Panc1 (cell line): ENCODE results near the gene ITIH5. TPM values are rescaled to one million over a fixed set of nuclear protein-coding genes. Genes with fewer than 3 reads are reported as not detected.
"Not testable (repeated sequence)": the region's sequence is repeated elsewhere in the genome, so short reads cannot be mapped to it uniquely, and the experiment has no call there.

ENCODE experiments used
- ATAC-seq: fragments of 200-7000 bp; cut with Tn5 transposase; 2 replicates; pipeline ENCODE4 v1.9.1; 2020; ENCODE audit warnings: mild to moderate bottlenecking, moderate library complexity
- BruUV-seq: library from RNA; stranded (reverse); fragments of 400-500 nt; replicated peaks from 2 replicates; lab custom pipeline; 2021; lab: Mats Ljungman, UMichigan
- CTCF ChIA-PET: fragments of 300-600 bp; sonication (Branson Sonifier 250); formaldehyde crosslinking; loops from one replicate; lab custom pipeline; 2022; ENCODE audit warnings: antibody characterized with exemption; lab: Charles Lee
- POLR2A ChIA-PET: fragments of 300-600 bp; sonication (Branson Sonifier 250); formaldehyde crosslinking; loops from one replicate; lab custom pipeline; 2022; ENCODE audit warnings: antibody characterized with exemption; lab: Charles Lee
- DNase-seq: peaks from one replicate; pipeline ENCODE4 v3.0.0-alpha.2; 2010; ENCODE audit warnings: low read depth, low spot score
- H3K27ac ChIP-seq: 2 replicates; pipeline ENCODE4 v1.5.1; 2011; ENCODE audit warnings: mild to moderate bottlenecking, low read length, inconsistent platforms
- H3K27me3 ChIP-seq: fragments of 200-500 bp; sonication (Bioruptor generic); 2 replicates; pipeline ENCODE4 v1.6.0; 2014; ENCODE audit warnings: low read length, inconsistent platforms; ENCODE audit not compliant: control insufficient read depth, insufficient read depth
- H3K36me3 ChIP-seq: fragments of 200-500 bp; sonication (Bioruptor generic); 2 replicates; pipeline ENCODE4 v1.5.1; 2014; ENCODE audit warnings: inconsistent platforms, mild to moderate bottlenecking, low read length, moderate library complexity; ENCODE audit not compliant: control insufficient read depth, insufficient read depth
- H3K4me1 ChIP-seq: 2 replicates; pipeline ENCODE4 v1.5.1; 2011; ENCODE audit warnings: inconsistent platforms, mild to moderate bottlenecking, low read length, moderate library complexity; ENCODE audit not compliant: control insufficient read depth, insufficient read depth
- H3K4me3 ChIP-seq, 2 experiments: 2 replicates each; pipeline ENCODE4 v1.5.1; 2011 to 2012; ENCODE audit warnings: low read depth in 2 of 2, low read length in 2 of 2, mild to moderate bottlenecking in 2 of 2, inconsistent platforms in 1 of 2, moderate library complexity in 1 of 2
- H3K9me3 ChIP-seq: fragments of 200-500 bp; sonication (Bioruptor generic); 2 replicates; pipeline ENCODE4 v1.5.1; 2014; ENCODE audit warnings: low read depth, mild to moderate bottlenecking, inconsistent platforms, low read length, moderate library complexity; ENCODE audit not compliant: control insufficient read depth, insufficient read depth
- CTCF ChIP-seq: fragments of 450-650 bp; IDR thresholded peaks from 2 replicates; pipeline ENCODE4 v1.5.1; 2017; ENCODE audit warnings: mild to moderate bottlenecking
- POLR2AphosphoS5 ChIP-seq: IDR thresholded peaks from 2 replicates; pipeline ENCODE4 v1.6.1; 2012; ENCODE audit warnings: mild to moderate bottlenecking, low read depth, low read length, moderate library complexity
- REST ChIP-seq, 2 experiments: IDR thresholded peaks; 2 replicates each; pipeline ENCODE4 v1.6.1; 2011 to 2012; ENCODE audit warnings: low read depth in 2 of 2, control low read depth in 1 of 2, low read length in 1 of 2, mild to moderate bottlenecking in 1 of 2, moderate library complexity in 1 of 2; ENCODE audit not compliant: insufficient read depth in 1 of 2
- SIN3A ChIP-seq: IDR thresholded peaks from 2 replicates; pipeline ENCODE4 v1.6.1; 2012; ENCODE audit warnings: low read depth, mild to moderate bottlenecking, low read length, moderate library complexity, borderline replicate concordance; ENCODE audit not compliant: insufficient read depth
- TCF7L2 ChIP-seq: IDR thresholded peaks from 2 replicates; pipeline ENCODE4 v1.6.1; 2011; ENCODE audit warnings: mild to moderate bottlenecking, low read depth, low read length, inconsistent platforms
- in situ Hi-C: cut with HindIII; loops from 2 replicates; pipeline ENCODE4 v1.10.0; 2016; ENCODE audit warnings: low sequenced_read_pairs, low pct_unique_long_range_greater_than_20kb
- intact Hi-C: fragments of 100-400 bp; cut with micrococcal nuclease; formaldehyde crosslinking; loops from one replicate; pipeline ENCODE4 v1.10.0; 2022; ENCODE audit not compliant: unreplicated experiment
- total RNA-seq: library from RNA; stranded (reverse); gene quantifications from one replicate; pipeline ENCODE4 v1.2.1, GENCODE V29; 2021; ENCODE audit not compliant: unreplicated experiment

Gene ITIH5
- total RNA-seq, 1 experiment from 2014 or later = not detected

DNA sequence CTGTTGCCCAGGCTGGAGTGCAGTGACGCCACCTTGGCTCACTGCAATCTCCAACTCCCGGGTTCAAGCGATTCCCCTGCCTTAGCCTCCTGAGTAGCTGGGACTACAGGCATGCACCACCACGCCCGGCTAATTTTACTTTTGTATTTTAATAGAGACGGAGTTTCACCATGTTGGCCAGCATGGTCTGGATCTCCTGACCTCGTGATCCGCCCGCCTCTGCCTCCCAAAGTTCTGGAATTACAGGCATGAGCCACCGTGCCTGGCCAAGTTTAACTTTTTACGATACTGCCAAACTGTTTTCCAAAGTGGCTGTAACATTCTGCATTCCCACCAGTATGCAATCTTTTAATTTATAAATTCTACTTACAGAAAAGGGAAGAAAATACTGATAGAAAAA is 9.7 kb downstream of the ITIH5 start:
- H3K27ac ChIP-seq, in situ Hi-C loops, POLR2A ChIA-PET, H3K4me1 ChIP-seq, DNase-seq, intact Hi-C loops, ATAC-seq, BruUV-seq, H3K36me3 ChIP-seq, H3K9me3 ChIP-seq, H3K27me3 ChIP-seq, H3K4me3 ChIP-seq, CTCF ChIA-PET: not testable (repeated sequence)

GRCh38 chr10:7651853-7652470 is 14.8 kb downstream of the ITIH5 start:
- in situ Hi-C loops (no loop called here), intact Hi-C loops (no loop called here)
- no peak for DNase-seq
- Histone ChIP-seq H3K27ac (no peak overlapping the region), H3K27me3 (no peaks in the 10 kb centered on the region), H3K36me3 (no peaks in the 10 kb centered on the region), H3K9me3 (no peaks in the 10 kb centered on the region), H3K4me3 (no peak overlapping the region), H3K4me1 (no peaks in the 10 kb centered on the region)
- no TSS peak for BruUV-seq
- CTCF ChIA-PET = no interaction called here
- POLR2A ChIA-PET = no interaction called here
- TF ChIP-seq POLR2AphosphoS5 (no peak), REST (IDR thresholded peaks at IDR 0.05; ENCODE audit: insufficient read depth in 1 of 2, low read depth in 2 of 2, low read length in 1 of 2) (no peak), SIN3A (no peak), CTCF (no peak)
- no peak for ATAC-seq

DNA sequence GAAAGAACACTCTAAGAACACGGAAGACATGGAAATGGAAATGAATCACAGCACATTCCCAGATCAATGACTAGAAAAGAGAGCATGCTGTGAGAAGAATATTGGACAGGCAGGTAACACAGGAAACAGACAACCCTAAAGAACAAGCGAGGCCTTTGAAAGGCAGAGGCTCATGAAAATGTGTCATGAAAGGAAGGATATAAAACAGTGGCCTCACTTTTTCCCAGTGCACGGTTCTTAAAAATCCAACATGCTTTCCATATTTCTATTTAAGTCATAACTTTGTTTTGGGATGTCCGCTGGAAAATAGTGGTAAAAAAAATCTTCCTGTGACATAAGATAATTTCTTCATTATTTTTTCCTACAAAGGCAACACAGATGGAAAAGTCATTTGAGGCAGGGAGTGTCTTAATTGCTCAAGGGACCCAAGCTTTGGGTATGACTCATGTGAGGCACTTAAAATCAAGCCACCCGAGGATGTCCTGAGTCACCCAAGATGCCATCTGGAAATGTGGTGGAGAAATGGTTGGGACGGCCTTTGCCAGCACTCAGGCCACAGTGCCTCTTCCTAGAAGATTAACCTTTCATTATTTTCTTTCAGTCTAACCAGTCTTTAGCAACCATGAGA is 17.0 kb downstream of the ITIH5 start:
- DNase-seq = no peak
- no peaks in the 10 kb centered on the region for H3K27me3 ChIP-seq
- in situ Hi-C loops (no loop called here), intact Hi-C loops (no loop called here)
- POLR2A ChIA-PET = no interaction called here
- no TSS peak for BruUV-seq
- no peaks in the 10 kb centered on the region for H3K36me3 ChIP-seq
- ATAC-seq = no peak
- CTCF ChIA-PET = no interaction called here
- H3K4me1 ChIP-seq = no peaks in the 10 kb centered on the region
- TF ChIP-seq REST (IDR thresholded peaks at IDR 0.05; ENCODE audit: insufficient read depth in 1 of 2, low read depth in 2 of 2, low read length in 1 of 2) (no peak), POLR2AphosphoS5 (no peak), CTCF (no peak), SIN3A (no peak), TCF7L2 (no peak)
- no peak overlapping the region for H3K27ac ChIP-seq
- no peaks in the 10 kb centered on the region for H3K9me3 ChIP-seq
- no peak overlapping the region for H3K4me3 ChIP-seq
